Measurements from ENCODE around the gene PEX10.

The PEX10 gene

DNA sequence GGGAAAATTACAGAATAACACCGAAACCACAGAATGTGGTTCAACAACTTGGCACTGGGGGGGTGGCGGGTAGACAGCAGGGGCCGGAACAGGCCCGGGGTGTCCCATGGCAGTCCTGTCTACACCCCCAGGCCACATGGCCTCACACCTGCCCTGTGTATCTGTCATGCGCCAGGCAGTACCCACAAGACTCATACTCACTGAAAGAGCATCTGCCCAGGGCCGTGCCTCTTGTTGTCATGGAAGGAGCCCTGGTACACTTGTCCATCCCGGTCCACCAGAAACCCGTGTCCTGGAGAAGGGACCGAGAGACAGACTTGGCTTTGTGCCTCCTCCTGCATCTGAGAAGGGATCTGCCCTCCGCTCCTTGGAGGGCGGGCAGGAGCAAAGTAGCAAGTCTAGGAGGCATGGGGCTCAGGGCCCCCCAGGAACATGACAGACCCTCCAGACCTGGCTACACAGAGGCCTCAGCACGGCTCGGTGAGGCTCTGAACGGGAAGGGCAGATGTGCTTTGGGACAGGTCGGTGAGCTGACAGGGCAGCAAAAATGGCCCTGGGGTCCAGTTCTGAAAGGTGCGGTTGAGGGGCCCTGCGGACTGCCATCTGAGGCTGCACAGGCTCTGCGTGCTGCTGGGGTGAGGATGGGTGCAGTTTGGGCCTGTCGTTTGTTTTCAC is 26.6 kb downstream of the PEX10 start:
- TF ChIP-seq, protein P1, sequence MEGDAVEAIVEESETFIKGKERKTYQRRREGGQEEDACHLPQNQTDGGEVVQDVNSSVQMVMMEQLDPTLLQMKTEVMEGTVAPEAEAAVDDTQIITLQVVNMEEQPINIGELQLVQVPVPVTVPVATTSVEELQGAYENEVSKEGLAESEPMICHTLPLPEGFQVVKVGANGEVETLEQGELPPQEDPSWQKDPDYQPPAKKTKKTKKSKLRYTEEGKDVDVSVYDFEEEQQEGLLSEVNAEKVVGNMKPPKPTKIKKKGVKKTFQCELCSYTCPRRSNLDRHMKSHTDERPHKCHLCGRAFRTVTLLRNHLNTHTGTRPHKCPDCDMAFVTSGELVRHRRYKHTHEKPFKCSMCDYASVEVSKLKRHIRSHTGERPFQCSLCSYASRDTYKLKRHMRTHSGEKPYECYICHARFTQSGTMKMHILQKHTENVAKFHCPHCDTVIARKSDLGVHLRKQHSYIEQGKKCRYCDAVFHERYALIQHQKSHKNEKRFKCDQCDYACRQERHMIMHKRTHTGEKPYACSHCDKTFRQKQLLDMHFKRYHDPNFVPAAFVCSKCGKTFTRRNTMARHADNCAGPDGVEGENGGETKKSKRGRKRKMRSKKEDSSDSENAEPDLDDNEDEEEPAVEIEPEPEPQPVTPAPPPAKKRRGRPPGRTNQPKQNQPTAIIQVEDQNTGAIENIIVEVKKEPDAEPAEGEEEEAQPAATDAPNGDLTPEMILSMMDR (conservative IDR thresholded peaks at IDR 0.05; ENCODE audit: low read depth) = no peak
- H3K27ac ChIP-seq = peak overlapping the region; percentile 83
- POLR2A ChIA-PET (ENCODE audit: low non-redundant PET) = no interaction called here
- DNase-seq (ENCODE audit: low spot score) = no peak
- CTCF ChIA-PET = interaction anchor here (1.3 kb wide), 1 partner anchor 191 kb away, joined by 5 read pairs; the partner anchor contains the start of gene FAAP20

DNA sequence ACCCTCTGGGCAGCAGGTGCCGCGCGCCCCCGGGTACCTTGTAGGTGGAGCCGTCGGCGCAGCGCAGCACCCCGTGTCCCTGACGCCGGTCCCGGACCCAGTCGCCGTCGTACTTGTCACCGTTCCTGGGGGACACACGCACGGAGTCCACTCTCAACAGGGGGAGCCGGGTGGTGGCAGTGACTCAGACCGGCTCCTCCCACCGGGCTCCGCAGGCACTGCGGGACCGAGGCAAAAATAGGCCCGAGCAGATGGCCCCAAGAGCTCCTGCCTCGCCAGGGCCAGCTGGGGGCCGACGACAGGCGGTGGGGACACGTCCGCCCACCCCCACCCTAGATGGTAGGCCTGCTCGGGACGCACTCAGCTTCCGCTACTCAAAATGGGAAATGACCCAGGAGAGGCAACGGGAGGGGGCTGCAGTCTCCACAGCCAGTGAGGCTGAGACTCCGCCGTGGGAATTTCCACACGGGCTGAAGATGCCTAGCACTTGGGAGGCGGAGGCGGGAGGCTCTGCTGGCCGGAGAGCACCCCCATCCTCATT is 27.4 kb downstream of the PEX10 start:
- DNase-seq (ENCODE audit: low spot score) = no peak
- TF ChIP-seq, protein P1 (conservative IDR thresholded peaks at IDR 0.05; ENCODE audit: low read depth) = no peak
- ChIA-PET CTCF (interaction anchor here (0.6 to 1.3 kb wide), 2 partner anchors 190 to 330 kb away, joined by 4 to 5 read pairs; partner anchors contain the start of gene FAAP20), POLR2A (ENCODE audit: low non-redundant PET) (no interaction called here)
- no peak overlapping the region for H3K27ac ChIP-seq

DNA sequence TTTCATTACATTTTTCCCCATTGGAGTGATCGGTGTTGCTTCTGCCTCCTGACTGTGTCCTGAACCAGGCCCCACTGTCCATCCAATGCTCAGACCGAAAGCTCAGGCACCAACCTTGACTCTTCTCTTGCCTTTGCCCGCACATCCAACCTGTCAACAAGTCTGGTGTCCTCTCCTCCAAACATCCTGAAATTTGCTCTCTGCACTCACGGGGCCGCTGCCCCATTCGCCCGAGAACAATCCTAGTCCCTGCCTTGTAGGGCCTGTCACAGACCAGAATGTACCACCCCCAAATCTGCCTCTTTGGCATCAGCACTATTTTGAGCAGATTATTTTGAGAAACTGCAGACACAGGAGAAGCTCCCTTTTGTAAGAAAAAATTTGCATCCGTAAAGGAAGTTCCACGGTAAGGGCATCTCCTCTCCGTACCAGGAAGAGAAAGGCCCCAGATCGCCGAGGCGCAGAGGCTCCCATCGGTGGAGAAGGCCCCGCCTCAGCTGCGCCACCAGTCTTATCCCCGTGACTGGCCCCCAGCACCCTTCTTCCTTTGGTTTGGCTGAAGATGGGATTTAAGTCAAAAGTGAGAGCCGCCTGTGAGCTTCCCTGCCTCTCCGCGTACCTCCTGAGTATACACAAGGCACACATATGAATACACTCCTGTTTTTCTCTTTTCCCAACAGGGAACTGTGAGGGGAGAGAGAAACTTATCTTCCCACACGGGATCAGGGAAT is 28.1 kb downstream of the PEX10 start:
- no peak for DNase-seq (ENCODE audit: low spot score)
- peak overlapping the region; percentile 12; the same call in 1 of the 2 replicates for H3K27ac ChIP-seq
- POLR2A ChIA-PET (ENCODE audit: low non-redundant PET) = no interaction called here
- TF ChIP-seq, protein P1 (conservative IDR thresholded peaks at IDR 0.05; ENCODE audit: low read depth) = no peak
- CTCF ChIA-PET = interaction anchor here (0.6 to 1.3 kb wide), 2 partner anchors 189 to 329 kb away, joined by 4 to 5 read pairs; partner anchors contain the start of gene FAAP20

DNA sequence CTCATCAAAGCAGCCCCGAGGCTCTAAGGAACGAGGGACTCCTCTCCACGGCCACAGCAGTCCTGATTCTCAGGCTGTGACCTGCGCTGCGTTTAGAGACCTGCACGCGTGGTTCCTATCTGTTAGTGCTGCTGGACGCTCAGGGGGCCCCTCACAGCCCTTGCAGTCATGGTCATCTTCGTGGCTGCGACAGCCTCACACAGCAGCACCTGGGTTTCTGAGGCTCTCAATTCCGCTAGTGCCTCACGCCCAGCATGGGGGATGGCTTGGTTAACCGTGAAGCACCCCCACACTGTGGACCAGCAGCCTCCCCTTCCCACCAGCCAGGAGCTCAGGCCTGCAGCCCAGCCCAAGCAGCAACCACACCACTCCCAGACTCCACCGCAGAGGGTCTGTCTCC is 28.8 kb downstream of the PEX10 start:
- POLR2A ChIA-PET (ENCODE audit: low non-redundant PET) = no interaction called here
- H3K27ac ChIP-seq = peak overlapping the region; percentile 12; the same call in 1 of the 2 replicates
- TF ChIP-seq, protein P1 (conservative IDR thresholded peaks at IDR 0.05; ENCODE audit: low read depth) = no peak
- CTCF ChIA-PET = interaction anchor here (0.7 kb wide), 1 partner anchor 68 kb away, joined by 4 read pairs; no protein-coding TSS in a partner anchor
- no peak for DNase-seq (ENCODE audit: low spot score)

DNA sequence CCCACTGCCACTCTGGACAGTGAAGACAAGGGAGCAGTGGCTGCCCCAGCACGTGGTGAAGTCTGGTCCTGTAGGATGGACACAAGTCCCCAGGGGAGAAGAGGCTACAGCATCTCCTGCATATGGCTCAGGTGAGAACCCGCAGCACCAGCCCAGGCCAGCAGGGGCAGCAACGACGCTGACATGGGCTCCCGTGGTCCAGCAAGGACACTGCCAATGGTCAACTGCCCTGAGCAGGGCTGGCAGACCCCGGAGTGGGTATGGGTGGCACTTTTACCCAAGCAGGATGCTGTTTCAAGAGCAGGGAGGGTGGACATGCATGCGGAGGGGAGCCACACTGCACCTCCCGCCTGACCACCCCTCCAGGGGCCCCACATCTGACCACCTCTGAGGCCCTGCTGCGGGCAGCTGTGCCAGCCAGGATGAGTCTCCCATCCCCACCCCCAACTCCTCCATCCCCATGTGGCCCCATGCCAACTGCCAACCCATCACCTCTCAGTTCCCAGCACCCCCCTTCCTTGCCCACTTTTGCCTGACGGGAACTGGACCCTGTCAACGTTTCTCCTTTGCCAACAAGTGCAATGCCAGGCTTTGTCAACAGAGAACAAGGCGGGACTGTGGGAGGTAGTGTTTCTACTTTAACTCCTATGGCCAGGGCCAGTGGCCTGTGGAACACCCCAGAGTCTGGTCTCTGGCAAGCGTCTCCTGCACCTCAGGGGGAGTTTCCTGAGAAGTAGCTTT is 29.6 kb downstream of the PEX10 start:
- DNase-seq (ENCODE audit: low spot score) = peak; percentile 42
- POLR2A ChIA-PET (ENCODE audit: low non-redundant PET) = interaction anchor here (1.6 kb wide), 1 partner anchor 188 kb away, joined by 10 read pairs; the partner anchor contains the start of gene FAAP20
- TF ChIP-seq, protein P1 (conservative IDR thresholded peaks at IDR 0.05; ENCODE audit: low read depth) = no peak
- CTCF ChIA-PET = interaction anchor here (0.6 to 3.5 kb wide), 11 partner anchors 8 to 580 kb away, joined by 3 to 86 read pairs (median 4); partner anchors contain the start of gene FAAP20
- H3K27ac ChIP-seq = peak overlapping the region; percentile 42
